ENCODE data around the gene UROC1.

DNA sequence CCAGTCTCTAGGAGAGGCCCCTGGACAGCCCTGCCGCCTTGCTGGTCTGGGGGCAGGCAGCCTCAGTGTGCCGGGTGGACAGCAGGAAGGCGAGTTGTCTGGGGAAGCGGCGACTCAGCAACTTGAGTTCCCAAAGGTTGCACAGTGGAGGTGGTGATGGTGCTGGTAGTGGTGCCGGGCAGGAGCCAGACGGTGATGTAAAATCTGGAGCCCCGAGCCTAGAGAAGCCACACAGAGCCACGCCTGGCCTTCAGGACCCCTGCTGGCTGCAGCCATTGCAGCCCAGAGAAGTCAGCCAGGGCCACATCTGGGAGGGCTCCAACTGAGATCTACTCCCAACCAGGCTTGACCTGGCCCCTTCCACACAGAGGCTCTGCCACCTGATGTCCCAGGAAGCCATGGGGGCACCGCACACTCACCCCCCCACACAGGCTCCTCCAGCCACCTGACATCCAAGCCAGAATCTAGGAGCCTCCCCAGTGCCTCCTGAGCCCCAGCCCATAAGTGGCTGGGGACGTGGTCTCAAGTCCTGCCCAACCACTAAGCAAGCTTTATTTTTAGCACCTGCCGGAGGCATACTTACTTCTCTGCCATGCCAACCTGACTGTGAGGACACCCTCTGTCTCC is 32.4 kb upstream of the UROC1 start:
- TF ChIP-seq POLR2A (IDR thresholded peaks at IDR 0.05; ENCODE audit: low read length): no peak
- TF ChIP-seq GATA1 (IDR thresholded peaks at IDR 0.05; ENCODE audit: low read depth, low read length): no peak
